ENCODE measurements around the gene EWSR1. TPM values are rescaled to one million over a fixed set of nuclear protein-coding genes. Genes with fewer than 3 reads are reported as not detected.

Gene EWSR1
- total and polyA plus RNA-seq, 2 donors (not counting 3 experiments of a cell fraction or from before 2014, with no cell fraction given): 305 to 588 TPM

DNA sequence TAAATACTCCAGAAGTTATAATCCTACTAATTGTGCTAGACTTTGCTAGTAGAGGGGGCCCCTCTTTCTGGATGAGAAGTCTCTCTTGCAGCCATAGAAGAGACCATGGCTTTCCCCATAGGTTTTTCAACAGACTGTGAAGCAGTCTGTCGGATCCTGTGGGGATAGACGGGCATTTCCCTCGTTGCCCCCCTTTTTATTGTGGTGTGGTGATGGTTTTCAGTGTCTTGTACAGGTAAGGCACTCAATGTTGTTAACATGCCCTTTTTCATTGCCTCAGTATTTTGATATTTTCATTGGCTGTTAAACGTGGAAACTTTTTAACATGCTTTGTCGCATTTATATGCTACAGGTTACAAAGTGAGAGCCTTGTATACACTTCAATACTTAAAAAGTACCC lies 22.0 kb downstream of the EWSR1 start:
- DNase-seq (ENCODE audit: low read depth, low spot score) (no peak), FAIRE-seq (no peak)
- Histone ChIP-seq H3K4me1 (ENCODE audit: control insufficient read depth, extremely low read depth, insufficient read depth, low read length) (no peaks in the 10 kb centered on the region), H3K4me3 (replicated peaks in 1 of 3; ENCODE audit: insufficient read depth in 1 of 3, low read depth in 1 of 3, low read length in 3 of 3) (no peak overlapping the region), H4K20me1 (replicated peaks; ENCODE audit: control insufficient read depth, extremely low read depth, insufficient read depth, low read length) (peaks cover 9% of the 10 kb centered on the region), H2AFZ (ENCODE audit: low read depth, low read length) (no peak overlapping the region), H3K27me3 (ENCODE audit: control insufficient read depth in 2 of 2, insufficient read depth in 2 of 2, low read length in 2 of 2) (no peaks in the 10 kb centered on the region), H3K9me3 (replicated peaks; ENCODE audit: control insufficient read depth, insufficient read depth, low read length) (no peaks in the 10 kb centered on the region), H3K27ac (ENCODE audit: insufficient read depth, low read depth, low read length) (no peak overlapping the region), H3K36me3 (ENCODE audit: control insufficient read depth in 2 of 2, extremely low read depth in 1 of 2, insufficient read depth in 2 of 2, low read length in 2 of 2) (peaks cover 45 to 47% of the 10 kb centered on the region in 2 experiments), H3K79me2 (ENCODE audit: control insufficient read depth, insufficient read depth, low read length) (peaks cover 49% of the 10 kb centered on the region), H3K9ac (replicated peaks; ENCODE audit: extremely low read depth, insufficient read depth, low read length) (no peak overlapping the region), H3K9me1 (replicated peaks; ENCODE audit: control insufficient read depth, extremely low read depth, insufficient read depth, low read length) (no peaks in the 10 kb centered on the region), H3K4me2 (ENCODE audit: insufficient read depth, low read length) (no peak overlapping the region)
- POLR2A ChIA-PET: no interaction called here
- TF ChIP-seq EZH2 (IDR thresholded peaks at IDR 0.05; ENCODE audit: borderline replicate concordance, low read depth, low read length, severe bottlenecking): no peak
- TF ChIP-seq JUN (IDR thresholded peaks at IDR 0.05; ENCODE audit: borderline replicate concordance, insufficient read depth, insufficient read length, low read depth): no peak
- TF ChIP-seq FOS (IDR thresholded peaks at IDR 0.05; ENCODE audit: borderline replicate concordance, insufficient read depth, low read length): no peak
- TF ChIP-seq, protein P1, sequence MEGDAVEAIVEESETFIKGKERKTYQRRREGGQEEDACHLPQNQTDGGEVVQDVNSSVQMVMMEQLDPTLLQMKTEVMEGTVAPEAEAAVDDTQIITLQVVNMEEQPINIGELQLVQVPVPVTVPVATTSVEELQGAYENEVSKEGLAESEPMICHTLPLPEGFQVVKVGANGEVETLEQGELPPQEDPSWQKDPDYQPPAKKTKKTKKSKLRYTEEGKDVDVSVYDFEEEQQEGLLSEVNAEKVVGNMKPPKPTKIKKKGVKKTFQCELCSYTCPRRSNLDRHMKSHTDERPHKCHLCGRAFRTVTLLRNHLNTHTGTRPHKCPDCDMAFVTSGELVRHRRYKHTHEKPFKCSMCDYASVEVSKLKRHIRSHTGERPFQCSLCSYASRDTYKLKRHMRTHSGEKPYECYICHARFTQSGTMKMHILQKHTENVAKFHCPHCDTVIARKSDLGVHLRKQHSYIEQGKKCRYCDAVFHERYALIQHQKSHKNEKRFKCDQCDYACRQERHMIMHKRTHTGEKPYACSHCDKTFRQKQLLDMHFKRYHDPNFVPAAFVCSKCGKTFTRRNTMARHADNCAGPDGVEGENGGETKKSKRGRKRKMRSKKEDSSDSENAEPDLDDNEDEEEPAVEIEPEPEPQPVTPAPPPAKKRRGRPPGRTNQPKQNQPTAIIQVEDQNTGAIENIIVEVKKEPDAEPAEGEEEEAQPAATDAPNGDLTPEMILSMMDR (IDR thresholded peaks at IDR 0.05; ENCODE audit: extremely low read depth in 1 of 2, insufficient read depth in 1 of 2, low read depth in 1 of 2, low read length in 2 of 2): no peak
- TF ChIP-seq, protein P2, sequence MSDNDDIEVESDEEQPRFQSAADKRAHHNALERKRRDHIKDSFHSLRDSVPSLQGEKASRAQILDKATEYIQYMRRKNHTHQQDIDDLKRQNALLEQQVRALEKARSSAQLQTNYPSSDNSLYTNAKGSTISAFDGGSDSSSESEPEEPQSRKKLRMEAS (IDR thresholded peaks at IDR 0.05; ENCODE audit: insufficient read depth, insufficient read length): no peak
- no peak for TF ChIP-seq POLR2AphosphoS5 (IDR thresholded peaks at IDR 0.05; ENCODE audit: insufficient read depth, low read depth, low read length)
- no peak for TF ChIP-seq POLR2A (IDR thresholded peaks at IDR 0.05; ENCODE audit: low read depth, low read length)
- no peak for TF ChIP-seq MYC (IDR thresholded peaks at IDR 0.05; ENCODE audit: low read depth, low read length)
- no peak for TF ChIP-seq GATA2 (IDR thresholded peaks at IDR 0.05; ENCODE audit: insufficient read depth, insufficient read length, low read depth, low read length)
- intact Hi-C loops (cut with micrococcal nuclease) (no loop called here), dilution Hi-C loops (cut with MboI; ENCODE audit: extremely low pct_ligation_motif_present, low sequenced_read_pairs) (no loop called here)
- CTCF ChIA-PET: no interaction called here
- no TSS peak for BruUV-seq (replicated peaks)

All from endothelial cell of umbilical vein (primary cell).